ENCODE data around the gene ZNF253. TPM values are rescaled to one million over a fixed set of nuclear protein-coding genes. Genes with fewer than 3 reads are reported as not detected.

The ZNF253 gene
- polyA plus RNA-seq, 1 donor (not counting 4 experiments of a cell fraction or from before 2014, with no cell fraction given): 2.3 TPM

DNA sequence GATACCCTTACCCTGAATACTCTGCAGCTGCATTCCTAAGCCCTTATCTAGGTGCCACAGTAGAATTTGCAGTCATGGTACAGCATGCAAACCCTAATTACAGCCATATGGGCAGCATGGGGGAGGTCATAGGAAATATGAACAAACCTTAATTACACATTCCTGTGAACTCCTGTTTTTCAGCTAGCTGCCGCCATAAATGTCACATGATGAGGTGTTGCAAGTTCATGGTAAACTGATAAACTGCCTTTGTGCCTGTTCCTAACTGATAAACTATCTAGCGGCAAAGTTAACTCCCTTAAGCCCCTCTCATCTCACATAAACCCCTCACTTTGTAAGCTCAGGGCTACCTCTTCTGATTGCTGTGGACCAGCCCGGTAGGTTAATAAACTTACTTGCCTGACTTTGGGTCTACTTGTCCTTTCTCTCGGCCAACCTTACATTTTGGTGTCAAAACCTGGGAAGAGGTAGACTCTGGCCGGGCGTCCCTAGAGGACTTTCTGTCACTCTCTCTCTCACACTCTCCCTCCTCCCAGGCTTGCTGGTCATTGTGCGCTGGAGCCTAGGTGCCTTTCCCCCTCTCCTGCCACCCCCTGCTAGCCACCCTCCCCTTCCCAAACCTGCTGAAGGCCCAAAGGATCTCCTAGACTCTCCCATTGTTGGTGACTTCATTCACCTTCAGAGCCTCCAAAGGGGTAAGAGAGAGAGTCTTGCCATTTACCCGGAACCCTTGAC lies 78.3 kb downstream of the ZNF253 start:
- peaks cover 5% of the 10 kb centered on the region for H3K9me3 ChIP-seq (ENCODE audit: control insufficient read depth, low read depth, low read length)

More for the DNA sequence above, 78.3 kb downstream of the ZNF253 start:
- Histone ChIP-seq H3K27me3 (ENCODE audit: control insufficient read depth, extremely low read depth, insufficient read depth, low read length) (no peaks in the 10 kb centered on the region), H3K9me1 (ENCODE audit: control insufficient read depth, extremely low read depth, insufficient read depth, low read length) (no peaks in the 10 kb centered on the region), H3K4me1 (ENCODE audit: control insufficient read depth, extremely low read depth, insufficient read depth, low read length) (no peaks in the 10 kb centered on the region), H3K9ac (ENCODE audit: control insufficient read depth, extremely low read depth, insufficient read depth, low read length) (no peak overlapping the region), H3K27ac (ENCODE audit: control insufficient read depth, insufficient read depth, low read length) (no peak overlapping the region), H3K4me3 (ENCODE audit: control insufficient read depth in 2 of 3, extremely low read depth in 1 of 3, insufficient read depth in 2 of 3, low read depth in 1 of 3, low read length in 3 of 3) (no peak overlapping the region), H3K36me3 (ENCODE audit: control insufficient read depth in 2 of 2, extremely low read depth in 1 of 2, insufficient read depth in 2 of 2, low read length in 2 of 2) (no peaks in the 10 kb centered on the region), H3K4me2 (ENCODE audit: control insufficient read depth, extremely low read depth, insufficient read depth, low read depth, low read length) (no peak overlapping the region), H4K20me1 (ENCODE audit: control insufficient read depth, extremely low read depth, insufficient read depth, low read length) (no peaks in the 10 kb centered on the region), H2AFZ (ENCODE audit: control insufficient read depth, low read length) (no peak overlapping the region), H3K79me2 (ENCODE audit: control insufficient read depth, insufficient read depth, low read length) (no peaks in the 10 kb centered on the region)
- FAIRE-seq (no peak), DNase-seq (ENCODE audit: low read depth, low spot score) (no peak)
- dilution Hi-C loops (cut with MboI; ENCODE audit: extremely low pct_ligation_motif_present, low sequenced_read_pairs): no loop called here
- no peak for TF ChIP-seq EZH2 (IDR thresholded peaks at IDR 0.05; ENCODE audit: low read length)
- TF ChIP-seq, protein P1, sequence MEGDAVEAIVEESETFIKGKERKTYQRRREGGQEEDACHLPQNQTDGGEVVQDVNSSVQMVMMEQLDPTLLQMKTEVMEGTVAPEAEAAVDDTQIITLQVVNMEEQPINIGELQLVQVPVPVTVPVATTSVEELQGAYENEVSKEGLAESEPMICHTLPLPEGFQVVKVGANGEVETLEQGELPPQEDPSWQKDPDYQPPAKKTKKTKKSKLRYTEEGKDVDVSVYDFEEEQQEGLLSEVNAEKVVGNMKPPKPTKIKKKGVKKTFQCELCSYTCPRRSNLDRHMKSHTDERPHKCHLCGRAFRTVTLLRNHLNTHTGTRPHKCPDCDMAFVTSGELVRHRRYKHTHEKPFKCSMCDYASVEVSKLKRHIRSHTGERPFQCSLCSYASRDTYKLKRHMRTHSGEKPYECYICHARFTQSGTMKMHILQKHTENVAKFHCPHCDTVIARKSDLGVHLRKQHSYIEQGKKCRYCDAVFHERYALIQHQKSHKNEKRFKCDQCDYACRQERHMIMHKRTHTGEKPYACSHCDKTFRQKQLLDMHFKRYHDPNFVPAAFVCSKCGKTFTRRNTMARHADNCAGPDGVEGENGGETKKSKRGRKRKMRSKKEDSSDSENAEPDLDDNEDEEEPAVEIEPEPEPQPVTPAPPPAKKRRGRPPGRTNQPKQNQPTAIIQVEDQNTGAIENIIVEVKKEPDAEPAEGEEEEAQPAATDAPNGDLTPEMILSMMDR (optimal IDR thresholded peaks at IDR 0.05 in 1 of 3, IDR thresholded peaks at IDR 0.05 in 1 of 3, conservative IDR thresholded peaks at IDR 0.05 in 1 of 3; ENCODE audit: extremely low read depth in 1 of 3, insufficient read depth in 2 of 3, low read length in 3 of 3): no peak

Other genes starting within 250 kb of the ZNF253 start
- 1.7 to 2.2 TPM (median 2.1 TPM) in 3 replicates for gene PBX4, start 247.2 kb upstream of the ZNF253 start, polyA plus RNA-seq
- 7.3 to 12.4 TPM (median 10.4 TPM) in 3 replicates for gene LPAR2, start 237.7 kb upstream of the ZNF253 start, polyA plus RNA-seq
- 5.0 to 7.1 TPM (median 5.5 TPM) in 3 replicates for gene GMIP, start 222.2 kb upstream of the ZNF253 start, polyA plus RNA-seq
- 9.8 to 20.5 TPM (median 17.7 TPM) in 3 replicates for gene ATP13A1, start 202.2 kb upstream of the ZNF253 start, polyA plus RNA-seq
- 6.0 to 9.8 TPM (median 8.1 TPM) in 3 replicates for gene ZNF101, start 197.0 kb upstream of the ZNF253 start, polyA plus RNA-seq
- 1.8 to 2.1 TPM (median 2.1 TPM) in 3 replicates for gene ZNF14, start 132.8 kb upstream of the ZNF253 start, polyA plus RNA-seq
- gene ZNF506, start 44.1 kb upstream of the ZNF253 start, polyA plus RNA-seq: 5.6 to 9.7 TPM (median 8.7 TPM) in 3 replicates
- 4.3 to 4.8 TPM (median 4.8 TPM) in 3 replicates for gene ZNF93, start 35.1 kb downstream of the ZNF253 start, polyA plus RNA-seq
- gene ZNF682, start 173.6 kb downstream of the ZNF253 start, polyA plus RNA-seq: 2.0 to 6.1 TPM (median 6.0 TPM) in 3 replicates
- 2.8 to 5.8 TPM (median 3.3 TPM) in 3 replicates for gene ZNF90, start 212.1 kb downstream of the ZNF253 start, polyA plus RNA-seq